GM19240 (cell line): ENCODE results near the gene RPL7L1.
"Not testable (repeated sequence)": the region's sequence is repeated elsewhere in the genome, so short reads cannot be mapped to it uniquely, and the experiment has no call there.

ENCODE experiments used
- DNase-seq: peaks from one replicate; pipeline ENCODE4 v3.0.0; 2011; ENCODE audit warnings: low spot score; ENCODE audit not compliant: insufficient read length

RPL7L1 gene

DNA sequence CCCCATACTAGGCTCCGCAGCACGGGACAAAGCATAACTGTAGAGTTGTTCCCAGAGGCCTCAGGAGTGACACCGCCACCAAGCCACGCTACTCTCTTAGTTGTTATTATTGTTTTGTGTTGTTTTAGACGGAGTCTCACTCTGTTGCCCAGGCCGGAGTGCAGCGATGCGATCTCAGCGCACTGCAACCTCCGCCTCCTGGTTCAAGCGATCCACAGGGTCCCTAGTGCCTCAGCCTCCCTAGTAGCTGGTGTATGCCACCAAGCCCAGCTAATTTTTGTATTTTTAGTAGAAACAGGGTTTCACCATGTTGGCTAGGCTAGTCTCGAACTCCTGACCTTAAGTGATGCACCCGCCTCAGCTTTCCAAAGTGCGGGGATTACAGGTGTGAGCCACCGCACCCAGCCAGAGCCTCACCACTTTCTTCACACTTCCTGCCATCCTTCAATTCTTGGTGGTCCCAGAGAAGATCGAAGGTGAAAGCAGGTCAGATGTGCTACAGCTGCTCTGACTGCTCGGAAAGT lies 11.8 kb downstream of the RPL7L1 start:
- no peak for DNase-seq

DNA sequence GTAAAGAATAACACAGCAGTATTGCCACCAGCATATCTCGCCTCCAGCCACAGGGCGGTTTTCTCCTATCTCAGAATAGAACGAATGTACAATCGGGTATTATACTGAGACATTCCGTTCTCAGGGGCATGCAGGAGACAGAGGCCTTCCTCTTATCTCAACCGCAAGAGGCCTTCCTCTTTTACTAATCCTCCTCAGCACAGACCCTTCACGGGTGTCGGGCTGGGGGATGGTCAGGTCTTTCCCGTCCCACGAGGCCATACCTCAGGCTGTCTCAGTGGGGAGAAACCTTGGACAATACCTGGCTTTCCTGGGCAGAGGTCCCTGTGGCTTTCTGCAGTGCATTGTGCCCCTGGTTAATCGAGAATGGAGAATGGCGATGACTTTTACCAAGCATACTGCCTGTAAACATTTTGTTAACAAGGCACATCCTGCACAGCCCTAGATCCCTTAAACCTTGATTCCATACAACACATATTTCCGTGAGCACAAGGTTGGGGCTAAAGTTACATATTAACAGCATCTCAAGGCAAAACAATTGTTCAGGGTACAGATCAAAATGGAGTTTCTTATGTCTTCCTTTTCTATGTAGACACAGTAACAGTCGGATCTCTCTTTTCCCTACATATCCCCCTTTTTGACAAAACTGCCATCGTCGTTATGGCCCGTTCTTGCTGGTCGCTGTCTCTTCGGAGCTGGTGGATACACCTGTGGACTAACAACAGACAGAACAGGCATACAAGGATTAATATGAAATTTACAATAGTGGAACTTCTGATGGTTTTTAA lies 14.8 kb downstream of the RPL7L1 start:
- not testable (repeated sequence) for DNase-seq

DNA sequence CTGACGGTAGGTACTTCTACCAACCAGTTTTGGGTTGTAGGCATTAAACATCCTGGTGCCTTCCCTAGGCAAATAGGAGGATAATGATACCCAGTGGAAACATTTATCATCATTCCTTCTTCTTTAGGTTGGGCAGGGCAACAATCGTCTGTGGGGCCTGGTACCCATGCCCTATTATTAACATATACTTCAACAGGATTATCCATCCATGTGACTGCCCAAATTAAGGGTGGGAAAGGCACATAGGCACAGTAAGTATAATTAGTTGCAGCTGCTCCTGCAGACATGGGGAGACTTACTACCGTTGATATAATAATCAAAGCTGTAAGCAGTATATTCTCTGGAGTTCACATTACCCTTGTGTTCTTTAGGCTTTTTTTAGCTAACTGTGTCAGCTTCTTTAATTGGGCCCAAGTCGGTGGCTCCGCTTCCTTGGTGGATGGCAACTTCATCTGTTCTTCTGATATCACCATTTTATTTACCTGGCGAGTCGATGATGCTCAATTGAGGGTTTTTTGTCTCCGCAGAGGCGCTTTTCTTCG lies 16.8 kb downstream of the RPL7L1 start:
- no peak for DNase-seq

DNA sequence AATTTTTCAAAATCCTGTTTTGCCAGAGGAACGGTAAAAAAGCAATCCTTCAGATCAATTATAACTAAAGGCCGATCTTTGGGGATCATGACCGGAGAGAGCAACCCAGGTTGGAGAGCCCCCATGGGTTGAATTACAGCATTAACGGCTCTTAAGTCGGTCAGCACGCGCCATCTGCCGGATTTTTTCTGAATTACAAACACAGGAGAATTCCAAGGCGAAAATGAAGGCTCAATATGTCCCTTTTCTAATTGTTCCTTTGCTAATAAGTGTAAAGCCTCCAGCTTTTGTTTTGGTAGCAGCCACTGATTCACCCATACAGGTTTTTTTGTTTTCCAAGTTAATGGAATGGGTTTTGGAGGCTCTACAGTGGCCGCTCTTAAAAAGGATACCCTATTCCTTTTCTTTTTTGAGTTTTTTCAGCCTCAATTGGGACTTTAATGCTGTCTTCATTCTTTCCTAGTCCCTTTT lies 19.5 kb downstream of the RPL7L1 start:
- no peak for DNase-seq

DNA sequence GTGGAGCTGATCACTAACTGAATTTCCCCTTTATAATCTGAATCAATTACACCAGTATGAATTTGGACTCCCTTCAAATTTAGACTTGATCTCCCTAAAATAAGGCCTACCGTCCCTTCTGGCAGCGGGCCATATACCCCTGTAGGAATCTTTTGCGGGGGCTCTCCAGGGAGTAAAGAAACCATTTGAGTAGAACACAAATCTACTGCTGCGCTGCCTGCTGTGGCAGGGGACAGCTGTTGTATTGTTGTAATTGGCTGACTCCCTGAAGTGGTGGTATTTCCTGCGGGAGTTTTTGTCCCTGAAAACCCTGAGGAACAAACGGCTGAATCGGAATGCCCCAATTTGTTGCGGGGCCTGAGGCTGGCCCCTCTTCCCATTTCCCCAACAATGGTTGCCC lies 20.5 kb downstream of the RPL7L1 start:
- no peak for DNase-seq

DNA sequence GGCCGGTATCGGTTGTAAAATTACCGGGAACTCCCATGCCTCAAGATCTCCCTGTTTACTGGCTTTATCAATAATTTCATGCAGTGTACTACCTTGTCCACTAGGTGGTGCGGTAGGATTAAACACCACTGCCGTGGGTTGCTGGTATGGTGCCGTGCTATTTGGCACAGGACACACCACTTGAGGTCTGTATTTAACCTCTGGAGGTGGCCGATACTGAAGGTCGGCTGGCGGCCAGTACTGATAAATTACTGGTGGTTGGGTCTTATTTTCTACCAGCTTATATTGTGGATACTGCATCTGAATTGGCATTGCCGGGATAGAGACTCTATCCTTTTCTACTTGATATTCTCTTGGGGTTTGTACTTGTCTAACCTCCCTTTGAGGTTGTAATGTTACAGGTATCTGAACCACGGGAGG lies 22.1 kb downstream of the RPL7L1 start:
- DNase-seq = no peak

DNA sequence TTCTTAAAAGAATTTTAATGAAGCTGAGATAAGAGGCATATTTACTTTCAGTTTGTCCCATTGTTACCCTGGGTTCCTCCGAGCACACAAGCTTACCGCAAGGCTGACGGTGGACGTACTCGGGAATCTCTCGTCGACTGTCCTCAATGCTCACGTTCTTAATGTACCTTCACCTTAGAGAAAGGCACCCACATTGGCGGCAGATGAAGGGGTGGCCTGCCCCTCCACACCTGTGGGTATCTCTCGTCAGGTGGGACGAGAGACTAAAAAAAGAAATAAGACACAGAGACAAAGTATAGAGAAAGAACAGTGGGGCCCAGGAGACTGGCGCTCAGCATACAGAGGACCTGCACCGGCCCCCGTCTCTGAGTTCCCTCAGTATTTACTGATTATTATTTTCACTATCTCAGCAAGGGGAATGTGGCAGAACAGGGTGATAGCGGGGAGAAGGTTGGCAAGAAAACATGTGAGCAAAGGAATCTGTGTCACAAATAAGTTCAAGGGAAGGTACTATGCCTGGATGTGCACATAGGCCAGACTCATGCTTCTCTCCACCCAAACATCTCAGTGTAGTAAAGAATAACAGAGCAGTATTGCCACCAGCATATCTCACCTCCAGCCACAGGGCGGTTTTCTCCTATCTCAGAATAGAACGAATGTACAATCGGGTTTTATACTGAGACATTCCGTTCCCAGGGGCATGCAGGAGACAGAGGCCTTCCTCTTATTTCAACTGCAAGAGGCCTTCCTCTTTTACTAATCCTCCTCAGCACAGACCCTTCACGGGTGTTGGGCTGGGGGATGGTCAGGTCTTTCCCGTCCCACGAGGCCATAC lies 23.2 kb downstream of the RPL7L1 start:
- DNase-seq = not testable (repeated sequence)

DNA sequence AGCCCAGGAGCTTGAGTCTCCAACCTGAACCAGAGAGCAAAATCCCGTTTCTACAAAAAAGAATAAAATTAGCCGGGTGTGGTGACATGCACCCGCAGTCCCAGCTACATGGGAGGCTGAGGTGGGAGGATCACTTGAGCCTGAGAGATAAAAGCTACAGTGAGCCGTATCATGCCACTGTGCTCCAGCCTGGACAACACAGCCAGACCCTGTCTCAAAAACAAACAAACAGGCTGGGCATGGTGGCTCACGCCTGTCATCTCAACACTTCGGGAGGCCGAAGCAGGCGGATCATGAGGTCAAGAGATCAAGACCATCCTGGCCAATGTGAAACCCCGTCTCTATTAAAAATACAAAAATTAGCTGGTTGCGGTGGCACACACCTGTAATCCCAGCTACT lies 25.1 kb downstream of the RPL7L1 start:
- DNase-seq = no peak

DNA sequence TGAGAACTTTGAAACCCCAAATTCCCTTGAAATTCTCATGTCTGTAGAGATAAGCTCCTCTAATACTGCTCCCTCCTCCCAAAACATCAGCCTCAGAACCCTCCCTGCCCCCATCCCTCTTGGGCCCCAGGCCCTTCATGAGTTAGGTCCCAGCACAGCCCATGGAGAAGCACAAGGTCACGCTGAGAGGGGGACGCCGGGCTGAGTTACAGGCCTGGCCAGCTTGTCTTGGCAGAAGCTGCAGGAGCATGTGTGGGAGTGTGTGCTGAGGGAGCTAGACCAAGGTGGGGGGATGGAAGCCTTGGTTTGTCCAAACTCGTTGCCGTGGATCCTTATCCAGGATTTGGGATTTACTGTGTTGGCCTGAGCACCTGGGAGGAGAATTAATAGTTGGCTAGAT lies 27.9 kb downstream of the RPL7L1 start:
- DNase-seq = no peak

DNA sequence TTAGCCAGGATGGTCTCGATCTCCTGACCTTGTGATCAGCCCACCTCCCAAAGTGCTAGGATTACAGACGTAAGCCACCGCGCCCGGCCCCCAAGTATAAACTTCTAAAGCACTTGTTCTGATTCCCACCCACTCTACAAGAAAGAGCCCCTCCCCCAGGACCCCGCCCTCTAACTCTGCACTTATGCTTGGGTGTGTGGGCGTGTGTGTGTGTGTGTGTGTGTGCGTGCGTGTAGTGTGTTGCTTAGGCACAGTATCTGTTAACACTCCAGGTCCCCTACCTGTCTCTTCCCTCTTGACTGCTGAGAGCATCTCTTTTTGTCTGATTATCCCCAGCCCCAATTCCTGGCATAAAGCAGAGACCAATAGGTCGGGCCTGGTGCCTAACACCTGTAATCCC lies 30.4 kb downstream of the RPL7L1 start:
- DNase-seq = no peak

DNA sequence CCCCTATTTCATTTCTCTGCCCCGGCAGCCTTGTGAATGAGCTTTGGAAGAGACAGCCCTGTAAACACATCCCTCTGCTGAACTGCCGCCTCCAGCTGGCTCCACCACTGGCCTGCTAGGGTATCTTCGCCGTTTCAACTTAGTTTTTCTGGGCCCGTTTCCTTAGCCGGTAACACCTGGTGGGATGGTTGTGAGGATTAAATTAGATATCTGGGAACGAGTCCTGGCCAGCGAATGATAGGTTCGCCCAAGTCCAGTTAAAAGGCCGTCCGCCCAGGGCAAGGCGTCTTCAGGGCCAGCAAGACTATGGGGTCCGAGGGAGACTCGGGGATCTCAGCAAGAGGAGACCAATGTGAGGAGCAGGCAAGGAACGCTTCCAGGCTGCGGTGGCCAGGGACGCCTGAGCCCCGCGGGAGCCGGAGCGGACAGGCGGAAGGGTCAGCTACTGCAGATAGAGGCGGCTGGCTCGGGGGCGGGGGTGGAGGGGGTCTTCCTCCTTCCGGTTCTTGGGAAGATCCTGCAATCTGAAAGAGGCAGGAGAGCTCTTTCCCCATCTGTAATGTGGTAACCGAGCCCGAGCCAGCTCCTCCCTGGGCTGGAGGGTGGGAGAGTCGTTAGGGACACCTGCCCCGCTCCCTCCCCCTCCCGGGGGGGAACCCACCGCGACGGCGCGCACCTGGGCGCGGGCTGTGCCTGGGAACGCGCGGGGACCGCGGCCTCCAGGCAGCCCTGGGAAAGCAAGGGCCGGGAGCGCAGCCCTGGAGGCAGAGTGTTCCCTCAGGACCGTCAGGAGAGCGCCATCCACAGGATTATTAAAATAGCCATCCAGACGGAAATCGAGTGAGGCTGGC lies 32.0 kb downstream of the RPL7L1 start:
- no peak for DNase-seq

DNA sequence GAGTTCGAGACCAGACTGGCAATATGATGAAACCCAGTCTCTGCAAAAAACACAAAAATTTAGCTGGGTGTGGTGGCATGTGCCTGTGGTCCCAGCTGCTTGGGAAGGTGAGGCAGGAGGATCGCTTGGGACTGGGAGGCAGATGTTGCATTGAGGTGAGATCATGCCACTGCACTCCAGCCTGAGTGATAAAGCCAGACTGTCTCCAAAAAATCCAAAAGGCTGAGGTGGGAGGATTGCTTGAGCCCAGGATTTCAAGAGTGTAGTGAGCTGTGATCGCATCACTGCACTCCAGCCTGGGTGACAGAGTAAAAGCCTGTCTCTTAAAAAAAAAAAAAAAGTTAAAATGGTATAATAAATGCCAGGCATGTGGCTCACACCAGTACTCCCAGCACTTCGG lies 35.1 kb downstream of the RPL7L1 start:
- no peak for DNase-seq

DNA sequence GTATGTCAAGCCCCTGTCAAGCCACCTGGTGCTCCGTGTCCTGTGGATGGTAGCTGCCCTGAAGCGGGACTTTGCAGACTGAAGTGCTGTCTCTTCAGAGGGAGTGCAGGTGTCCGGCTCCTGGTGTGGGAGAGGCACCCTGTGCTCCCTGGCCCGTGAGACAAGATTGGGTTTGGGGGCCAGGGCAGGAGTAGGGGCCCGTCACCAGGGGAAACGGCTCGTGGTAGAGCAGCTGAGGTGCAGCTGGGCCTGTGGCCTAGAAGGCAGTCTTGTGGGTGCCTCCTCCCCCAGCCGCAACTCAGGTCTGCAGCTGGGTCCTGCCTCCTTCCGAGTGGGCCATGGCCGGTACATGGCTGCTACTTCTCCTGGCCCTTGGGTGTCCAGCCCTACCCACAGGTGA lies 36.3 kb downstream of the RPL7L1 start, which contains the start of gene PTCRA:
PTCRA (plus strand) TSS at position 322 of the 400 bp plus-strand sequence; CDS start at position 339, 17 bp downstream.
- no peak for DNase-seq

DNA sequence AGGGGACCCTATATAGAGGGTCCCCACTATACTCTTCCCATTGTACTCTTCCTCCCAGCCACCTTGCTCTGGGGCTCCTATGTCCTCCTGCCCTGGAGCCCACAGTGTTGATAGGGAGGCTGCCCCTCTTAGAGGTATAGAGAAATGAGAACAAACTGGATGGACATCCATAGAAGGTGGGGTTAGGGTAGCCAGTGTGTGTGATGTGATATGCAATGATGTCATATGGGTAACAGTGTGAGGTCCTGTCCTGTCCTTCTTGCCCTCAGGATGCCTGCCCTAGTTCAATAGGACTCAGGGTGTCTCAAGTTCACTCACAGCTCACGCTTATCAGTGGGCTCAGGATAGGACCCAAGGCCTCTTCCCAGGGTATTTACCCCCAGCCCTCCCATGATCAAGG lies 36.9 kb downstream of the RPL7L1 start:
- DNase-seq = no peak

DNA sequence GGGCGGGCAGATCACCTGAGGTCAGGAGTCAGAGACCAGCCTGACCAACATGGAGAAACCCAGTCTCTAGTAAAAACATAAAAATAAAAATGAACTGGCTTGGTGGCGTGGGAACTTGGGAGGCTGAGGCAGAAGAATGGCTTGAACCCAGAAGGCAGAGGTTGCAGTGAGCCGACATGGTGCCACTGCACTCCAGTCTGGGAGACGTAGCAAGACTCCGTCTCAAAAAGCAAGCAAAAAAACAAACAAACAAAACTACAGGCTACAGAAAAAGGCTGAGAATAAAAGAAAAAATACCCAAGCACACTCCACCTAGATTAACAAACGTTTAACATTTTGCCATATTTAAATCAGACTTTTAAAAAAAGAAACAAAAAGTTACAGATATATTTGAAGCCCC lies 42.4 kb downstream of the RPL7L1 start:
- DNase-seq = no peak

DNA sequence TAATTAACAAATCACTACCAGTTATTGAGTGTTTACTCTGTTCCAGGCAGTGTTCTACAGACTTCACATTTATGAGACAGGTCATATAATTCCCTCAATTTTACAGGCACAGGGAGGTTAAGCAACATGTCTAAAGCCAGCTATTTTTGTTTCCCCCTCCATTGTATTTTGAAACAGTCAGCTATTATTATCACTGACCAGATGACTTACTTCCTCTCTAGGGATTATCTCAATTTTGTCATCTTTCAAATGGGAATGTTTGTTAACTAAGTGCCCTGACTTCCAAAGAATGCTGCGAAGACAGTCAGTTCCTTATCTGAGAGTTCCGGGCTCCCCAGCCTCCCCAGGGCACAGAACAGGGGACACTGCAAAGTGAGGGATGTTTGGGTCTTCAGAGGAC lies 44.2 kb downstream of the RPL7L1 start:
- no peak for DNase-seq

DNA sequence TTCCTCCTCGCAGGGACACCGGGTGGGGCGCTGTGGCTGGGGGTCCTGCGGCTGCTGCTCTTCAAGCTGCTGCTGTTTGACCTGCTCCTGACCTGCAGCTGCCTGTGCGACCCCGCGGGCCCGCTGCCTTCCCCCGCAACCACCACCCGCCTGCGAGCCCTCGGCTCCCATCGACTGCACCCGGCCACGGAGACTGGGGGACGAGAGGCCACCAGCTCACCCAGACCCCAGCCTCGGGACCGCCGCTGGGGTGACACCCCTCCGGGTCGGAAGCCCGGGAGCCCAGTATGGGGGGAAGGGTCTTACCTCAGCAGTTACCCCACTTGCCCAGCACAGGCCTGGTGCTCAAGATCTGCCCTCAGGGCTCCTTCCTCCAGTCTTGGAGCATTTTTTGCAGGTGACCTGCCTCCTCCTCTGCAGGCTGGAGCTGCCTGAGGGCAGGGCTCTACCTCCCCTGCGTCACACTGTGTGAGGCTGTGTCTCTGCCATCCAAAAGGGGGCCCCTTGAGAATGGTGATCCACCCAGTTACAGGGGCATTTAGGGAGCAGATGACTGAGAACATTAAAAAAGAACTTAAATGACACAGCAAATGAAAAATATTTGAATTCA lies 45.9 kb downstream of the RPL7L1 start:
- DNase-seq = no peak

DNA sequence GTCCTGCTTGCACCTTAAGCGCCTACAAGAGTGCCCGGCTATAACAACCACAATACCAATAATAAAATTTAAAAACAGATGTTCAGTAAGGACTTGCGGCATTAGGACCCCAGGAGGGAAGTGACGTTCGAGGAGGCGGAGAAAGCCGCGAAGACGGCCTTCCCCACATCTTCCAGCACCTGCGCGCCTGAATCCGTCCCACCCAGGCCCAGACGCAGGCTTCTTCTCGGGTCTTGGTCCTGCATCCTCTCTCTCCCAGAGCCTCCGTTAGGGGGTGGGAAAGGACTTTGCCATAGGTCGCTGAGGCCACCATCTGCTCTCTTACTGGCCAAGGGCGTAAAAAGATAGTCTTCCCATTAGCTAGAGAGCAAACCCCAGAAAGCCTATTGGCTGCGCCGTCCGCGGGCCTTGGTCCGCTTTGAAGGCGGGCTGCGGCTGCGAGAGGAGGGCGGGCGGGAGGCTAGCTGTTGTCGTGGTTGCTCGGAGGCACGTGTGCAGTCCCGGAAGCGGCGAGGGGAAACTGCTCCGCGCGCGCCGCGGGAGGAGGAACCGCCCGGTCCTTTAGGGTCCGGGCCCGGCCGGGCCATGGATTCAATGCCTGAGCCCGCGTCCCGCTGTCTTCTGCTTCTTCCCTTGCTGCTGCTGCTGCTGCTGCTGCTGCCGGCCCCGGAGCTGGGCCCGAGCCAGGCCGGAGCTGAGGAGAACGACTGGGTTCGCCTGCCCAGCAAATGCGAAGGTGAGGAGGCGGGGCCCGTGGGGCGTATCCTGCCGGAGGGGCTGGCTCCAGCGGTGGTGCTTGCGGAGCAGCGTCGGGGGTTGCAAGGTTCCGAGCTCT lies 49.8 kb downstream of the RPL7L1 start, which contains the start of gene CNPY3:
CNPY3 (plus strand) TSS at position 495 of the 835 bp plus-strand sequence; CDS start at position 586, 91 bp downstream.
- peak; percentile 93 for DNase-seq

DNA sequence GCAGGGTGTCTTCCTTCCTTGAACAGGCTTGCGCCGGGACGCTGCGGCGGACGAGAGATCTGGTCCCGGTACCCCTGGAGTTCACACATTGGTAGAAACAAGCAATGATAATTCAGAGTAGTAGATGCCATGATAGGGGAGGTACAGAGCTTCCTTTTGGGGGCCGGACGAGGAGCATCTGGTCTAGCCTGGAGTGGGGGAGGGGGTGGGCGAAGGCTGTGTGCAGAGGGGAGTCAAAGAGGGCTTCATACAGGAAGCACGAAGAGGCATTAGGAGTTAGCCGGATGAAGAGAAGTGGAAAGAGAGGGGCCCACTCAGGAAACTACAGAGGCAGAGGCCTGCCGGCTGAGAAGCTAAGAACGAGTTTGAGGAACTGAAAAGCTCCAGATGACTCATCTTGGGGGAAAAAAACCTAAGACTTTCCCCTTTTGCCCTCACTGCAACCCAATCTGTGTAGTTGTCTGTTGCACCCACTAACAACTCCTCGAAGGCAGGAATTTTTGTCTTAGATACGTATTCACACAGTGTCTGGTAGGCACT lies 50.5 kb downstream of the RPL7L1 start:
- DNase-seq = peak; percentile 52
